GM21786 (cell line): ENCODE results near the gene PAX3.

Experiments
- ATAC-seq: cut with Tn5 transposase; IDR thresholded peaks from one replicate; pipeline ENCODE4 v1.9.1; 2021; ENCODE audit not compliant: unreplicated experiment

PAX3 gene

DNA sequence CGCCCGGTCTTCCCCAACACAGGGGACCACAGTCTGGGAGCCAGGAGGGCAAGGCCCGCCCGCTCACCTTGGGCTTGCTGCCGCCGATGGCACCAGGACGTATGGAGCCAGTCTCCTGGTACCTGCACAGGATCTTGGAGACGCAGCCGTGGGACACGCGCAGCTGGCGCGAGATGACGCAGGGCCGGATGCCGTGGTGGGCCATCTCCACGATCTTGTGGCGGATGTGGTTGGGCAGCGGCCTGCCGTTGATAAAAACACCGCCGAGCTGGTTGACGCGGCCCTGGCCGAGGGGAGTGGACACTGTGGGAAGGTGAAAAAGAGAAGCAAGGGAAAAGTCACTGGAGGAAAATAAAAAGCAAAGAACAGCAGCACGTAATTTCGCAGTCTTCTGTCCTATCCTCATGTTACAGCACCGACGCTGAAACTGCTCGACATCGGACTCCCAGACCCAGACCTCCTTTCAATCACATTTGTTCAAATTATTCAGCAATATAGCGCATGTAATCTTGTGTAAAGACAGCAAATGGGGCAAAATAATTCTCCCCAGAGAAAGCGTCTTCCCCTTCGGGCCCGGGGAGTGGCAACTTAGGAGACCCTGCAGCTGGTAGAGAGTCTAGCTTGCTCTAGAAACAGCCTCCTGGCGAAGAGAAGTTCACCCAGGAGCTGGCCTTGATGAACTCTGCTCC lies 1.7 kb downstream of the PAX3 start:
- no peak for ATAC-seq

DNA sequence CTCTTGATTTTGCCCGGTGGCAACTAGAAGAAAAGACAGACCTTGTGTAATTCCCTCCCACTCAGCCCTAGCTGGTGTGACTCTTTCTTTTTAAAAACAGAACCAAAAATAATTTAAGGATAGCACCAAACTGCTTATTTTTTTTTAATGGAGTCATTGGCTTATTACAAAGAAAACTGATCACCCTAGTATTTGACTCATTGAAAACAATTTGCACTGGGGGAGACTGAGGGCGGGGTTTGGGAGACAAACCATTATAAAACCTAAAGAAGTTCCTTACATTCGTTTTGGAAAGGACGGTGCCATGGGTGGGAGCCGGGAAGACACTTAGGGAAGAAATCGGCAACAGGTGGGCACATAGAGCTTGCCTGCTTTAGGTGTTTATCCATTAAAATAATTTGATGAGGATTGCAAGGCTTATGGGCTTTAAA lies 2.5 kb downstream of the PAX3 start:
- ATAC-seq = no peak

DNA sequence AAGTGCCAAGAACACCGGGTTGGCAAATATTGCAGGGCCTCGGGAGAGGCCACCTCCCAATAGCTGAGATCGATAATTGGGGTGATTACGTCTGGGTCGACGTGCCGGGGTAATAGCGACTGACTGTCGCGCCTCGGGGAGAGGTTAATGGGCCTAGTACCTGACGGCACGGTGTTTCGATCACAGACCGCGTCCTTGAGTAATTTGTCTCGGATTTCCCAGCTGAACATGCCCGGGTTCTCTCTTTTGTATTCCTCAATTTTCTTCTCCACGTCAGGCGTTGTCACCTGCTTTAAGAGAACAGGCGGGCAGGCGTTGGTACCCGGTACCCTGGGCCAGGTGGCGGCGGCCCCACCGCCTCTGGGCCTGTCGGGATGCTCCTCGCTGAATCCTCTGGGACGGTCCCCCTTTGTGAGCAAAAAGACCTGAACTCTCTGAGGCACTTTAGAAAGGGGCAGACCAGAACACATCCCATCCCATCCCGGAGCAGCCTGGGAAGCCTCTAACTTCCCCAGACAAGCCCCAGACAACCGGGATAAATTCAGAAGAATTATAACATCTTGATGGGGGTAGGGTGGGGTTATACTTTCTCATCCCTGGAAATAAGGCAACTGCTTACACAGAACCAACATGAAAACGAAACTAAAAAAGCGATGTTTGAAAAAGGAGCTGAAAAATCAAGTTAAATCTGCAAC lies 3.3 kb downstream of the PAX3 start:
- no peak for ATAC-seq

DNA sequence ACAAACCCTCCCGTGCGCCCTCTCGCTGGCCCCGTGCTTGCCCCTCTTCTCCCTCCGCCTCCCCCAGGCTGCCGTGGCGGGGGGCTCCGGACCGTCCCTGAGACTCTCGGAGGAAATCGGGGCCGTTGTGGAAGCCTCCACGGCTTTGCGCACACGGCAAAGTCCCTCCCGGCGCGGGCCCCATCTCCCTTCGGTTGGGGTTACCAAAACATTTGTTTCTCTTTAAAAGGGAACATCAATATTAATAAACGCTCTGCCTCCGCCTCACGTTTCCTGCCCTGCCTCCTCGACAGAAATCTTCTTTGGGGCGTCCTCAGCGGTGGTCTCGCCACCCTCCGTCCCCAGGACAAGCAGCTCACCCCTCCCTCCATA lies 3.8 kb downstream of the PAX3 start:
- no peak for ATAC-seq

DNA sequence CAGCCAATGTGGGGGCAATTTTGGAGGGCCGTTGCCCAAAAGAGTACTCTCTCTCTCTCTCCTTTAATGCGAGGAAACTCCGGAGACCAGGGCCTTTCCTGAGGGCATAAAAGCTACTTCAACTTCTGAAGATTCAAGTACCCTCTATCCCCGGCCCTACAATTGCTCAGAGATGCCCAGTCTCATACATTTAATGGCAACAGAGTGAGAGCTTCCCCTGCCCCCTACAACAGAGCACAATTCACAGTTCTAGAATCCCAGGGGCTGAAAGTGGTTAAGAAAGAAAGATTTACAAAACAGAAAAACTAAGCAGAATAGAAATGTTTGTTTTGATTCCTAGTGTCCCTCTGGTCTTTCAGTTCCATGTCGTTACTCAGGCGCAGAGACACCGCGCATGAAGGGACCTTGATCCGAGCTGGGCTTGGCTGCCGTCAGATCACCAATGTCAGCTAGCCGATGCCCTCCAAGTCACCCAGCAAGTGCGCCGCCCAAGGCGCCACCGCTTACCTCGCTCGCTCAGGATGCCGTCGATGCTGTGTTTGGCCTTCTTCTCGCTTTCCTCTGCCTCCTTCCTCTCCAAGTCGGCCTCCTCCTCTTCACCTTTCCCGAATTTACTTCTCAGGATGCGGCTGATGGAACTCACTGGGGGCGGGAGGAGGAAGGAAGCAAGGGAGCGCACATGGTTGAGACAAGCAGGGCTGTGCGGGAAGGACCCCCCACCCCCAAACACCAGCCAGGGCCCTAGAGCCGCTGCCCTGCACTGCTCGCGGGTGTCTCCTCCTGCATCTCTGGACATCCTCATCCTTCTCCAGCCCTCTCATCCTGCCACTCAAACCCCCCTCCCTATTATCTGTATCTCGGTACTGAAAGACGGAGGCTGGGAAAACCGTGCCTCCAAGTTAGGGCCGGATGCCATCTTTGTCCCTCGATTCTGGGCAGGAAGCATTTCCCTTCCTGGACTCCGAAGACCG lies 4.9 kb downstream of the PAX3 start:
- ATAC-seq = no peak

DNA sequence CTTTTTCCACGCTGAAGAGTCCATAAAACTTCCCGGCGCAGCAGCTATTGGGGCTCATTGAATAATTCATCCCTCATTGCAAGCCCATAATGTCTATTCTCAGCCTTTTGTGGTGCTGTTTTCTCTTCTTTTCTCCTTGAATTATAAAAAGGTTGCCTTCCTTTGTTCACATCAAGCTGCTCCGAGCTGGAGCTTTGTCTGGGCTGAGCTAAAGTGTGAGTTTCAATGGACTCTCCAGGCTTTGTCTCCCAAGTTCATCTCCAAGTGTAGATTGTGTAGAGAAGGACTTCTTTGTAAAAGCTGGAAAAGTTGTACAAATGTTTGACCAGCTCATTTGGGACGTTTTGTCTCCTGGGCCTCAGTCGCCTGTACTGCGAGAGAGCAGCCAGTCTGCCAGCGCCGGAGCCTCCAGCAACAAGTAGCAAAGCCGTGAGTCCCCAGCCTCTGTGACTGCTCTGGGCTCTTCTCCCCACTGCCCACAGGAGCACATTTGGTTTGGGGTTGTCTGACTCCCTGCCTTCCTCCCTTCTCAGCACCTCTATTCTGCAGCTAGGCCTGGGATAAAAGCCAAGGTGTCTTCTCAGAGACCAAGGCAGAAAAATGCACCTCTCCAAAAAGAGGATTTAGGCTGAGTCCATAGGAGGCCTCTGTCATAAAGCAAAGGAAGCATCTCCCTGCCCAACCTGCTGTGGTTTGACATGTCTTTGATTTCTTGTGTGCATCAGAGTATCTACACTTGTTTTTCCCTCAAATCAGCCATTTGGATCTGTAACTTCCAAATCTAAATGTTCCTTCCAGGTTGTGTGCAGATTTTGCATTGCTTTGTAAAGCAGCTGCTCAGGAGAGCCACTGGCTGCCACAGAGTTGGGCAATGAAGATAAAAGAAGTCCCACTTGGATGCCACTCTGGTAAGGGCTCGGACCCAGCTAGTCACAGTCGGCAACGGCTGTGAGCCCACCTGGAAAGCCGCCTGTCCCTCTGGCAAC lies 6.4 kb downstream of the PAX3 start:
- ATAC-seq = no peak

DNA sequence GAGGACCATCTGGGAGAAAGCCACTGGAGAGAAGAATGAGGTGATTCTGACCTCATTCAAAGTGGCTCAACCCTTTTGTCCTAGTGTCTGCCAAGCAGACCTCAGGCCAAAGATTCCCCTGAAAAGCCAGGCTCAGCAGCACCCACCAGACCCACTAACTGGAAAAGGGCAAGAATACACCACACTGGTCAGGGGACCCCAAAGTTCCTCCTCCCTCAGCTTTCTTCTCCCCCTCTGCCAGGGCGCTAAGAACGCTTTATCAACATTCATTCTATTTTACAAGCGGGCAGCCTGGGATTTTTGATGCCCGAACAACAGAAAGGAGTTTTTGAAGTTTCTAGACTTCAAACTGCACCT lies 7.3 kb downstream of the PAX3 start:
- ATAC-seq = no peak

DNA sequence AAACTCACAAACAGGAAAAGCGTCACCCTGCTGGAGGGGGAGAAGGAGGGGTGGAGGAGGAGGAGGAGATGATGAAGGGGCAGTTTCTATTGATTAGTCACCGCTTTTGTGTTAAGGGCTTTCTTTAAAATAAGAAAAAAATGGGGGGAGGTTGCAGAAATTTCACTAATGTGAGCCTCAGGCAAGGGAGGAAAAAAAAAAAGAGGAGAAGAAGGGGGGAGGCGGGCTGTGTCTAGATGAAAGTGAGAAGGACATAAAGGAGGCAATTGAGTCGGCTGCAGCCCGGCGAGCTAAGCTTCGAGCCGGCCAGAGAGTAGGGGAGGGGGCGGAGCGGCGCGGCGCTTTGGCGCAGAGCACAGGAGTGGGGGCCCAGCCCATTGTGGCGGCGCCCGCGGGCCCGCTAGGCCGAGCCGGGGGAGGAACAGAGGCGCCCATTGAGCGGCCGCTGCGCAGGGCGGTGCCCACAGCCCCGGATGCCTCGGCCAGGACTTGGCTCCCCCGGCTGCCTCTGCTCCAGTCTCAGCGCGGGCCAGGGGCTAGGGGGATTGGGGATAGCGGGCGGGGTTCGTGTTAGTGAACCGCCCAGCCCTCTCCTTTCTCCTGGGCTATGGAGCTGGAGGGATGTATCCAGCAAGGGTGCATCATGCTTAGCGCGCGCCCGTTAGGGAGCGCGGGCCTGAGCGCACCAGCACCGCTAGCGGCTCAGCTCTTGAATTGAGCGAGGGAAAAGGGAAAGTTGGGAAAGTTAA lies 7.9 kb downstream of the PAX3 start:
- ATAC-seq = no peak

DNA sequence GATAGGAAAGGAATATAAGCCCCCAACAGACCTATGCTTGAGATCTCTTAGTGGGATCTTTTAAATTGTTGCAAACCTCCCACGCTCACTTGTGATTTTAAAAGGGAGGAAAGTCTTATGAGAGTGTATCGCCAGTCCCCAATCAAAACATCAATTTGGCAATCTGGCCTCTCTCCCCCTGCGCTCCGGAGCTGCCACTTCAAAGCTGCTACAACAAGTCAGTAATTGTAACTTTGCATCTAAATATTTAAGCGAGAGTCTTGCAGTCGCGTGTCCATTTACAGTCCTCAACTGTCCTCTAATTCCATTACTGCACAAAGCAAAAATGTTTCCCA lies 8.4 kb downstream of the PAX3 start:
- no peak for ATAC-seq

DNA sequence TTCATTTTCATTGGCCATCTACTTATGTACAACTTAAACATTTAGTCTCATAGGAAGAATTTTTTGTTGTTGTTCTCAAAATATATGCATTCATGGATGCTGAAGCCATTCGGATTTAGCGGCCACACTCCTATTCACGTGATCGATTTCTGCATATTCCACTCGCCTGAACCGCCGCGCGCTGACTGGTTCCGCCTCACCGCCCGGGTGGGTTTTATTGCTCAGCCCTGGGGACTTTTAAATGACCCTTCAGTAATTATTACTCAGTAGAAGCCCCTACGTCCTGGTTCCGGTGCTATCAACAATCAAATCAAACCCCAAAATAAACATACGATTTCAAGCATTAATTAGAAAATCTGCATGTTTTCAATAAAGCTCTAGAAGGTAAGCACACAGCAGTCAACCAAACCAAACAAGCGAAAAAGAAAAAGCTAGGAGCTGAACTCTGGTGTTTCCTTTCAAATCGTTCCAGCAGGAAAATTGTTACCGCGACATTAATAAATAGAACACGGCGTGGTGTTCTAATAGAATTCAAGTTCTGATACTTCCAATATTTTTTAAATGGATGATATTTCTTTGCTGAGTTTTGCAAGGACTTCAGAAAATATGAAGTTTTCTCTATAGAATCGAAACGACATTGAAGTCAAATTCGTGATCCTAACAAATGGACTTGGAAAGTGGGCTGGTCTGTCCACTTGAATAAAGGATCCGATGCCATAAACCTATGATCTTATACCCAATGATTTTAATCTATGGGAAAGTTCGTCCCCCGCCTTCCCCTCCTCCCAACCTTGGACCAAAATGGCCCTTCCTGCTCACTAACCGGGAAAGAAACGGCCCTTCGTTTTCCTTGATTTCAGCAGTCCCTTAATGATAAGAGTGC lies 9.3 kb downstream of the PAX3 start:
- no peak for ATAC-seq

DNA sequence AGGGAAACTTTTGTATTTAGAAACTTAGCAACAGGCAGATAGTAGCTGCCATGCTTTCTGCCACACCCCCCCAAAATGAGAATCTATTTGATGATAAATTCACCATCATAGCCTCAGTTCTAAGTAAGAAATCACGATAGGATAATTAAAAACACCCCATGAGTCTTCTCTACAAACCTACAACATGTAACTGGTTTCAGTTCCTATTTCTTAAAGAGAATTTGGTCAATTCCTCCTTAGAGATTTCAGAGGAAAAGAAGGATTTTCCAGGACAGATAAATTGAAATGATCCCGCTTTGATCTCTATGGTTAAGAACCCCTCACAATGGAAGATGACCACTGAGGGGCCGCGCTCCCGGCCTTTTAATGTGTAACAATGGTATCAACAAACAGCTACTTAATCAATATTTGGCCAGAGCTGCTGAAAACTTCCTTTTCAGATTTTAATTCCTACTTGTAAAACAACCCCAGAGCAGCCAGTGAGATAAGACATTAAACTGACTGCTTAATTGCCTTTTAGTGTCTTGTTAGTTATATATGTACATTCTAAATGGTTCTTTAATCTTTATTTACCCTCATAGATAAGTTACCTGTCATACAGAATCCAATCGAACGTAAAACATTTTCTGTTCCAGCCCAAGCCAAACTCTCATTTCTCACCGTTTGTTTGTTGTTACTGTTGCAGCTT lies 10.1 kb downstream of the PAX3 start:
- no peak for ATAC-seq

DNA sequence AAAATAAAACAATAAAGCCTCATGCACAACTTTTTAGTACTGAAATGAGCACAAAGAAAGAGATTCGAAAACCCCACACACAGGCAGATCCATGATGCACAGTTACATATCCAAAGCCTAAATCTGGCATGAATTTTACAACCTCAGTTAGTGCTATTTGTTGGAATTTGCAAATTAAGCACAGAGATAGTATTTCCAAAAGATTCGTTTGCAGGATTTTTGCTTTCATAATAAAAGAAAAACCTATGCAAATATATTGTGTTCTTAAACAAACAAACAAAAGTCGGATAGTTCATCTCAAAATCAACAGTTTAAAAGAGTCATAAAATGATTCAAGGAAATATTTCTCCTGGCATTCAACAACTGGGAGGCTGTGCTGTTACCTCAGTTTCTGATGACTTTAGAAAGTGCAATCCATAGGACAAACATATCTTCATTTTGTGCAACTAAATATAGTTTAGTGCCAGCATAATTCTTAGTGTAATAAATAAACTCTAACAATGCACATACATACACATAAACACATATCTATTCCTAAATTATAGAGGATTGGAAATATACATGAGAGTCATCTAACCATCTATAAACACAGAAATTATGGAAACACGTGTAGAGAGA lies 10.8 kb downstream of the PAX3 start:
- no peak for ATAC-seq

DNA sequence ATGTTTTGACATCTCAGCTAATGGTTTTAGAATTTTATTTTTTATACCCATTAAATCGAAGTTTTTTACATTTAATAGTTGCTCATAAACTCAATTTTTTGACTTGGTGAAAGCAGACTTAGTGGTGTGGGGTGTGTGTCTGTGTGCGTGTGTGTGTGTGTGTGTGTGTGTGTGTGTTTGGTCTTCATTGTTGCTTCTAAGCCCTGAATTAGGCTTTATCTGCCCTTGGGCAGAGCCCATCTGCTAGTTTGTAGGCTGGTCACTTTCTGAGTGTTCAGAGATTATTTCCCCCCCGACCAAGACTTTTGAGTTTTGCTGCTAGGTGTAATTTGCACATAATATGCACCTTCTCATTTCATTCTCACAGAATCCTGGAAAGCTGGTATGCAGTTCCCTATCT lies 14.3 kb downstream of the PAX3 start:
- ATAC-seq = no peak

DNA sequence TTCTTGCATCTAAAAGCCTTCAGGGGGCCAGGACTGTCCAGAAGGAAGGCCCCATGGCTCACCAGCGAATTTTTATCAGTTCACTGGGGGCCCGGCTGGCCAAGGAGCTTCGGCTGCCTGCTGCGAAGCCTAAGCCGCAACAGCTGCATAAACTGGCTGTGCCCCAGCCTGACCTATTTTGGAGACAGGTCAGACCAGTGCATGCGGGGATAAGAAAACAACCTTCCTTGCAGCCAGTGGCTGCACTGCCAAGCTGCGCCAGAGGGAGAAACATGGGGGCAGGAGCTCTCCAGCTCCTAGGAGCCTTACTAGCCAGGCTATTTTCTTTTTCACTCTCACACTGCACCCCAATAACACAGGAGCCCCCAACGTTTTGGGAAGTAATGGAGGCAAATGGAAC lies 15.2 kb downstream of the PAX3 start:
- no peak for ATAC-seq

DNA sequence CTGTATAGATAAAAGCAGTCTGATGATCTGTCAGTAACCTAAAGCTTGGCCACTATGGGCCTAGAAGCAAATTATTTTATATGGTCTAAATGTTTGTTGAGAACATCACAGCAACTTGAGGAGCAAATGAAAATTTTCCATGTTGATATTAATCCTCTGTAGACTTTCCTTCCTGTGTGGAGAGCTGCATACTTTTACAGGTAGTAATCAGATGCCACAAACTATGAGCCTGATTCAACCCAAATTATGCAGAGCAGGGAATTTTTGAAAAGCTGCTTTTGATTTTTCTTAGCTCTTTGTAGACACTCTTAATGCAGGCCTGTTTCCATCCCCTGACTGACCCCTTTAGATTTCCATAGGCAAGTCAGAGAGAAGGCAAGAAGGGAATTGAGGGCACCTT lies 17.3 kb downstream of the PAX3 start:
- no peak for ATAC-seq

DNA sequence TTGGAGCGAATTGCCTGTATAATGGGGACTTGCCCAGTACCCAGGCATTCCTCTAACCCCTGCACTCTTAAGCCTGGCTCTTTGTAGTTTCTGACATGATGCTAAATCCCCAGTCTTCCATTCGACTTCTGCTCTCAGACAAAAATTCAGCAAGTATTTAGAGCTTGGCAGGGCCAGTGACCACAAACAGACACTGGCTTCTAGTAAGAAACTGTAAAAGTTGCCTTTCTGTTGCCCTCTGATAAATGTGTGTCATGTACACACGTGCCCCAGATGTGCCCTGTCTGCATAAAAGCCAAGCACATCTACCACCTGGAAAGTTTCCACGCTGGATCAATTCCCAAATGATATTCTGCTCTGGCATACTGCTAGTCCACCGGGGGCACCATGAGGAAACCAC lies 18.0 kb downstream of the PAX3 start:
- ATAC-seq = no peak

DNA sequence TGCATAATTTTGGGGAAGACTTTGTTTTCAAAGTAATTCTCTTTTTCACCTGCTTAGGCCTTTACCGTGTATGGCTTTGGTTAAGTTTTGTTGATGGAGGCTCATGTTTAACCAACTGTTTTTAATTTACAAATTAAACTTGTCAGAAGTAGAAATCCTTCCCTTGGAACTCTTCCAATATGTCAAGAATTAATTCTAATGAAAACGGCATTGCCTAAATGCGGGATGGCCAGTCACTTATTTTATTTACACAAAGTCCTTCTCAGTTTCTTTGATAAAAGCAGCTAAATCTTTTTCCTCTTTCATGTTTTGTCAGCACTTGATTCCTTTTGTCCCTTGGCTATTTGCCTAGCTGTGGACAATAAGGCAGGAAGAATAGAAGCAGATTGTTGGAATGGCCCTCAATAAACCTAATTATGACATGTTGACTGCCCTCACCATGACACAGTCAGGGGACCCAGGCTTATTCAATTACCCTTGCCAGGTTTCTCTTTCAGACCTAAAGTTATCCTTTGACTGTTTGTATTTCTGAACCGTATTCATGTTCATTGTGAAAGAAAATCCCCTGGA lies 26.3 kb downstream of the PAX3 start:
- ATAC-seq = no peak

DNA sequence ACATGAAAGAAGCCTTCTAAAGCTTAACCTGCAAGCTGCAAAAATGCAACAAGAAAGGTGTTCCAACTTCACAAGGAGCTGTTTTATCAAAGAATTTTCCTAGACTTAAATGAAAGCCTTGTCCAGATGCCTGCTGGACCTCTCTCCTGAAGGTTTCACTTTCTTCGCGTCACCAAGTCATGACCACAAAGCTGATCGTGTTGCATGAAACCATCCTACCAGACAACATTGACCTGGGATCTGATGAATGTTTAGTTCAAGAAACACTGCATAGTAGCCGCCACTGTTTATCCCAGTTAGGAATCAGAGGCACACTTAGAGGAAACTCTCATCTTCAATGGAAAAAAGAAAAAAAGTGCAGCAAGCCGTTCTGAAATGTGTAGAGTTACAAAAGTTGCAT lies 26.9 kb downstream of the PAX3 start:
- ATAC-seq = no peak
